Thyroid gland (tissue), 4 donors: Measurements from ENCODE around the gene SASH3. TPM values are rescaled to one million over a fixed set of nuclear protein-coding genes. Genes with fewer than 3 reads are reported as not detected.

Experiments
- DNase-seq, 2 donors: peaks; one replicate each; pipeline ENCODE4 v3.0.0-alpha.2; 2019
- H3K27ac ChIP-seq, 3 donors: fragments of 200-600 bp; sonication (generic); 1 replicate in 2 of 3; 2 replicates in 1 of 3; pipeline ENCODE4 v1.5.1; 2016 to 2019; ENCODE audit warnings: mild to moderate bottlenecking in 1 of 3, moderate library complexity in 1 of 3
- H3K27me3 ChIP-seq: fragments of 200-600 bp; sonication (generic); one replicate; pipeline ENCODE4 v1.5.1; 2019
- H3K36me3 ChIP-seq, 2 donors: fragments of 200-600 bp; sonication (generic); one replicate each; pipeline ENCODE4 v1.5.1; 2016 to 2019
- H3K4me1 ChIP-seq, 2 donors: fragments of 200-600 bp; sonication (generic); one replicate each; pipeline ENCODE4 v1.5.1; 2017 to 2019
- H3K4me3 ChIP-seq, 3 donors: fragments of 200-600 bp; sonication (generic); replicated peaks in 1 of 3; 1 replicate in 2 of 3; 2 replicates in 1 of 3; pipeline ENCODE4 v1.5.1; 2016; ENCODE audit warnings: mild to moderate bottlenecking in 1 of 3
- H3K9me3 ChIP-seq: fragments of 200-600 bp; sonication (generic); one replicate; pipeline ENCODE4 v1.5.1; 2017
- POLR2A ChIP-seq, 2 donors: fragments of 450-650 bp; IDR thresholded peaks; one replicate each; pipeline ENCODE4 v1.6.1; 2017; ENCODE audit warnings: antibody characterized with exemption in 2 of 2, mild to moderate bottlenecking in 2 of 2, moderate library complexity in 1 of 2
- whole genome bisulfite sequencing, 2 donors: methylation state at CpG; one replicate each; pipeline ENCODE4 v1.1.5; 2017; 5-methylcytosine and 5-hydroxymethylcytosine counted together
- intact Hi-C: fragments of 100-400 bp; cut with DNase I; formaldehyde crosslinking; loops from one replicate; pipeline ENCODE4 v1.15.1; 2023
- total RNA-seq, 4 donors: library from RNA; depleted of rRNA; stranded (reverse); fragments of >200 nt; gene quantifications; one replicate each; pipeline ENCODE4 v1.2.3, GENCODE V29; 2016
- TF ChIP-seq, protein P1 (sequence below), 6 experiments: fragments of 200-600 bp in 3 of 6; fragments of 450-650 bp in 3 of 6; sonication (generic) in 3 of 6; IDR thresholded peaks; one replicate each; pipeline ENCODE4 v1.5.1; 2016 to 2019; ENCODE audit warnings: antibody characterized with exemption in 6 of 6, mild to moderate bottlenecking in 2 of 6, inconsistent platforms in 1 of 6, moderate library complexity in 1 of 6

SASH3 gene
- total RNA-seq = 1 to 10 TPM; 1.8 to 7.3 (median 3.0) TPM

DNA sequence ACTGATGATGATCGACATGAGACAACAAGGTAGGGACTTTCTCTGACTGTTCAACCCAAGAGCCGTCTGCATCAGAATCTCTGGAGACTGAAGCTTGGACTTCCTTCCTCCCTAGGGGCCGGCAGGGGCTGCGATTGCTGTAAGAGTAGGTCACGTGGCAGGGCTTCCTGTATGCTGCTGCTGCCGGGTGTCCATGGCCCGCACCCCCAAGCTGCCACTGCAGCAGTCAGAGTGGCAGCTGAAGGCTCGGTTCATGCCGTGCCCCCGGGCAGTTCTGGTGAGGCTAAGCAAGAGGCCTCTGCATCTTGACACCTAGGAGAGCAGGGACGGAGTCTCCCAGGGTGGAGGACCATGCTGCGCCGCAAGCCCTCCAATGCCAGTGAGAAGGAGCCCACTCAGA is at the start of gene SASH3:
SASH3 (plus strand) TSS at position 203 of the 400 bp plus-strand sequence; CDS start at position 352, 149 bp downstream.
- intact Hi-C loops = no loop called here
- Histone ChIP-seq H3K27ac (no peak within 1 kb of the TSS), H3K36me3 (no peaks in the 10 kb centered on the region), H3K4me1 (no peaks in the 10 kb centered on the region), H3K4me3 (no peak within 1 kb of the TSS), H3K27me3 (no peaks in the 10 kb centered on the region), H3K9me3 (no peaks in the 10 kb centered on the region)
- peak; percentile 5 to 11 for DNase-seq
- 51 to 89% methylated on average over 2 to 3 of the region's 13 CpGs for WGBS, 2 donors
- no peak for TF ChIP-seq POLR2A (IDR thresholded peaks at IDR 0.05)
- TF ChIP-seq, protein P1, sequence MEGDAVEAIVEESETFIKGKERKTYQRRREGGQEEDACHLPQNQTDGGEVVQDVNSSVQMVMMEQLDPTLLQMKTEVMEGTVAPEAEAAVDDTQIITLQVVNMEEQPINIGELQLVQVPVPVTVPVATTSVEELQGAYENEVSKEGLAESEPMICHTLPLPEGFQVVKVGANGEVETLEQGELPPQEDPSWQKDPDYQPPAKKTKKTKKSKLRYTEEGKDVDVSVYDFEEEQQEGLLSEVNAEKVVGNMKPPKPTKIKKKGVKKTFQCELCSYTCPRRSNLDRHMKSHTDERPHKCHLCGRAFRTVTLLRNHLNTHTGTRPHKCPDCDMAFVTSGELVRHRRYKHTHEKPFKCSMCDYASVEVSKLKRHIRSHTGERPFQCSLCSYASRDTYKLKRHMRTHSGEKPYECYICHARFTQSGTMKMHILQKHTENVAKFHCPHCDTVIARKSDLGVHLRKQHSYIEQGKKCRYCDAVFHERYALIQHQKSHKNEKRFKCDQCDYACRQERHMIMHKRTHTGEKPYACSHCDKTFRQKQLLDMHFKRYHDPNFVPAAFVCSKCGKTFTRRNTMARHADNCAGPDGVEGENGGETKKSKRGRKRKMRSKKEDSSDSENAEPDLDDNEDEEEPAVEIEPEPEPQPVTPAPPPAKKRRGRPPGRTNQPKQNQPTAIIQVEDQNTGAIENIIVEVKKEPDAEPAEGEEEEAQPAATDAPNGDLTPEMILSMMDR (IDR thresholded peaks at IDR 0.05) = no peak

DNA sequence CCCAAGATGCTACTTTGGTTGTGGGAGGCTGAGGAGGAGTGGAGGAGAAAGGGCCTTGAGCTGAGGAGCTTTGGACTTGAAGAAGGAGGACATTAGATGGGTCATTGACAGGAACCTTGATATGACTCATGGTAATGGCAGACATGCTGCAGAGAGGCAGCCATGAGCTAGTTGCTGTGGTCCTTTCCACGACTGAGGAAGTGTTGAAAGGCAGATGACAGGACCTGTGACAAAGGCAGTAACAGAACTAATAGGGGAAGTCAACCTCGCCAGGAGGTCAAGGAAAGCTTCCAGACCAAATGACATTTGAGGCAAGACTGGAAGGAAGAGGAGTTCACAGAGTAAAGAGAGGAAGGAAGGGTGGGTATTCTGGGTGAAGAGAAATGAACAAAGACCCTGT is 48.5 kb upstream of the SASH3 start:
- Histone ChIP-seq H3K4me3 (no peak overlapping the region), H3K27ac (no peak overlapping the region), H3K4me1 (no peaks in the 10 kb centered on the region), H3K36me3 (no peaks in the 10 kb centered on the region), H3K27me3 (no peaks in the 10 kb centered on the region), H3K9me3 (no peaks in the 10 kb centered on the region)
- TF ChIP-seq POLR2A (IDR thresholded peaks at IDR 0.05) = no peak
- TF ChIP-seq, protein P1 (IDR thresholded peaks at IDR 0.05) = no peak
- WGBS, 2 donors = 72 to 76% methylated on average over 2 of the region's 2 CpGs
- intact Hi-C loops = no loop called here
- no peak for DNase-seq

DNA sequence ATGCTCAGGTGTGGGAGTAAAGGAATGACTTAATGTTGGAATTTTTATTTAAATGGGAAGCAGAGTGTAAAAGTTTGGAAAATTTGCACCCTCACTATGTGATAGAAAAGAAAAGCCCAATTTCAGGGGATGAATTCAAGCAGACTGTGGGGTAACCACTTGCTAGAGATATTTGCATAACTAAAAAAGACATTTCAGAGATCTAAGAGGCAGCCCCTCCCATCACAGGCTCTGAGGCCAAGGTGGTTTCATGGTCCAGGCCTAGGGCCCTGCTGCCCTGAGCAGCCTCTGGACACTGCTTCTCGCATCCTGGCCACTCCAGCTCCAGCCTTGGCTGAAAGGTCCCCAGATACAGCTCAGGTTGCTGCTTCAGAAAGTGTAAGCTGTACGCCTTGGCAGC is 46.9 kb upstream of the SASH3 start:
- TF ChIP-seq, protein P1 (IDR thresholded peaks at IDR 0.05) = no peak
- no peak for TF ChIP-seq POLR2A (IDR thresholded peaks at IDR 0.05)
- H3K4me1 ChIP-seq = no peaks in the 10 kb centered on the region
- no peaks in the 10 kb centered on the region for H3K36me3 ChIP-seq
- H3K9me3 ChIP-seq = no peaks in the 10 kb centered on the region
- intact Hi-C loops = no loop called here
- DNase-seq = no peak
- no peak overlapping the region for H3K4me3 ChIP-seq
- H3K27me3 ChIP-seq = no peaks in the 10 kb centered on the region
- 100% methylated on average over 1 to 2 of the region's 2 CpGs for WGBS, 2 donors
- no peak overlapping the region for H3K27ac ChIP-seq

DNA sequence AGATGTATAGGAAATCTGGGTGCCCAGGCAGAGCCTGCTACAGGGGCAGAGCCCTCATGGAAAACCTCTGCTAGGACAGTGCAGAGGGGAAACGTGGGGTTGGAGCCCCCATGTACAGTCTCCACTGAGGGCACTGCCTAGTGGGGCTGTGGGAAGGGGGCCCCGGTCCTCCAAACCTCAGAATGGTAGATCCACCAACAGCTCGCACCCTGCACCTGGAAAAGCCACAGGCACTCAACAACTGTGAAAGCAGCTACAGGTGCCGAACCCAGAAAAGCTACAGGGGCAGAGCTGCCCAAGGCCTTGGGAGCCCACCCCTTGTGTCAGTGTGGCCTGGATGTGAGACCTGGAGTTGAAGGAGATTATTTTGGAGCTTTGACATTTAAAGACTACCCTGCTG is 46.4 kb upstream of the SASH3 start:
- Histone ChIP-seq H3K27me3 (no peaks in the 10 kb centered on the region), H3K4me1 (no peaks in the 10 kb centered on the region), H3K9me3 (no peaks in the 10 kb centered on the region), H3K4me3 (no peak overlapping the region), H3K27ac (no peak overlapping the region), H3K36me3 (no peaks in the 10 kb centered on the region)
- intact Hi-C loops = no loop called here
- no peak for DNase-seq
- 100% methylated on average over 2 of the region's 4 CpGs; no CpG with 5 or more reads in 1 of the 2 donors for WGBS, 2 donors
- TF ChIP-seq POLR2A (IDR thresholded peaks at IDR 0.05) = no peak
- TF ChIP-seq, protein P1 (IDR thresholded peaks at IDR 0.05) = no peak

DNA sequence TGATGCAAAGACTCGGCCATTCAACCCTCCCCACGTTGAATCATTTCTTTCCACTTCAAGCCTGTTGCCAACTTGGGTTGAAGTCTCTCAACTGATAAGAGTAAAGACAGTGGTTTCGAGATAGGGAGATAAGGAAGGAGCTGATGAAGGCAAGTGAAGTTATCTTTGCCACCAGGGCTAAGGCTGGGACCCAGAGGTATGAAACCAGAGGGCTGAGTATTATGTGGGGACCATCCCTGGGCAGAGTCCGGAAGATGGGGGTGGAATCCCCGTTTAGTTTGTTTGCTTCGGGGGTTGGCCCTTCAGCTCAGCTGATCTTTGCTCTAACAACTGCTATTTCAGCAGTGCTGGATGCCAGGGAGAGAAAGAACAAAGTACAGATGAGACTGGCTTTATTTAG is 43.3 kb upstream of the SASH3 start:
- H3K4me1 ChIP-seq = no peaks in the 10 kb centered on the region
- 88% methylated on average over 6 of the region's 6 CpGs for WGBS, 2 donors
- H3K27me3 ChIP-seq = no peaks in the 10 kb centered on the region
- no peak for DNase-seq
- no peaks in the 10 kb centered on the region for H3K9me3 ChIP-seq
- no peak overlapping the region for H3K27ac ChIP-seq
- intact Hi-C loops = no loop called here
- no peaks in the 10 kb centered on the region for H3K36me3 ChIP-seq
- TF ChIP-seq POLR2A (IDR thresholded peaks at IDR 0.05) = no peak
- TF ChIP-seq, protein P1 (IDR thresholded peaks at IDR 0.05) = no peak
- no peak overlapping the region for H3K4me3 ChIP-seq
